A549 (cell line): Measurements from ENCODE around the gene ARHGAP31. TPM values are rescaled to one million over a fixed set of nuclear protein-coding genes. Genes with fewer than 3 reads are reported as not detected.

Experiments
- ATAC-seq, 2 experiments: fragments of 200-7000 bp in 1 of 2; fragments of >200 bp in 1 of 2; cut with Nextera tagmentation in 1 of 2; cut with Tn5 transposase in 1 of 2; 3 replicates each; pipeline versions ENCODE4 v1.8.0 to v1.9.1; 2018 to 2020; ENCODE audit warnings: mild to moderate bottlenecking in 1 of 2, moderate library complexity in 1 of 2
- CTCF ChIA-PET: fragments of 300-600 bp; sonication (Branson Sonifier 250); formaldehyde crosslinking; extraction: SDS; loops from one replicate; lab custom pipeline; 2021; ENCODE audit warnings: antibody characterized with exemption, inconsistent platforms; lab: Yijun Ruan, JAX
- POLR2A ChIA-PET: fragments of 350-600 bp; formaldehyde crosslinking; extraction: SDS; loops from one replicate; lab custom pipeline; 2021; ENCODE audit warnings: antibody characterized with exemption, inconsistent platforms; lab: Yijun Ruan, JAX
- DNase-seq, 2 experiments: peaks; one replicate each; pipeline versions ENCODE4 v3.0.0 to v3.0.0-alpha.2; 2011 to 2016; ENCODE audit warnings: low read depth in 1 of 2, low spot score in 1 of 2
- FAIRE-seq: peaks from 2 replicates; lab custom pipeline; 2011; peaks lifted over from hg19 to GRCh38; lab: Jason Lieb, UNC
- H3K27ac ChIP-seq, 2 experiments: fragments of >200 bp; sonication (Bioruptor Twin); formaldehyde crosslinking; 3 replicates each; pipeline ENCODE4 v1.5.1; 2016 to 2017
- H3K4me1 ChIP-seq: fragments of >200 bp; sonication (Bioruptor Twin); formaldehyde crosslinking; 3 replicates; pipeline ENCODE4 v1.6.1; 2016
- H3K4me2 ChIP-seq: fragments of >200 bp; sonication (Bioruptor Twin); formaldehyde crosslinking; 3 replicates; pipeline ENCODE4 v1.6.1; 2016
- H3K4me3 ChIP-seq: fragments of >200 bp; sonication (Bioruptor Twin); formaldehyde crosslinking; 3 replicates; pipeline ENCODE4 v1.5.1; 2016
- H3K9me3 ChIP-seq: fragments of >200 bp; sonication (Bioruptor Twin); formaldehyde crosslinking; 3 replicates; pipeline ENCODE4 v1.6.1; 2016
- ATOH8 ChIP-seq: fragments of 250-450 bp; sonication (Bioruptor Pico); IDR thresholded peaks from 2 replicates; pipeline ENCODE4 v1.5.0; 2020; ENCODE audit warnings: low read depth, mild to moderate bottlenecking, moderate library complexity
- BHLHE40 ChIP-seq: IDR thresholded peaks from 2 replicates; pipeline ENCODE4 v1.6.1; 2012; ENCODE audit warnings: low read depth, low read length, inconsistent platforms
- CBX8 ChIP-seq: fragments of 200-600 bp; sonication (generic); IDR thresholded peaks from 2 replicates; pipeline ENCODE4 v1.6.1; 2016
- CEBPB ChIP-seq, 2 experiments: fragments of >200 bp in 1 of 2; sonication (Bioruptor Twin) in 1 of 2; formaldehyde crosslinking in 1 of 2; IDR thresholded peaks; 2 replicates each; pipeline ENCODE4 v1.6.1; 2012 to 2016
- CTCF ChIP-seq: fragments of >200 bp; sonication (Bioruptor Twin); formaldehyde crosslinking; IDR thresholded peaks from 3 replicates; pipeline ENCODE4 v1.5.1; 2016
- ESRRA ChIP-seq: fragments of 150-350 bp; IDR thresholded peaks from 2 replicates; pipeline ENCODE4 v1.6.1; 2014; ENCODE audit warnings: mild to moderate bottlenecking, low read length, borderline replicate concordance
- FOSB ChIP-seq: fragments of 250-450 bp; sonication (Bioruptor Pico); IDR thresholded peaks from 2 replicates; pipeline ENCODE4 v1.5.0; 2020; ENCODE audit warnings: mild to moderate bottlenecking, moderate library complexity
- HOXB5 ChIP-seq: fragments of 250-450 bp; sonication (Bioruptor Pico); IDR thresholded peaks from 2 replicates; pipeline ENCODE4 v1.5.0; 2020; ENCODE audit warnings: mild to moderate bottlenecking, moderate library complexity
- JUN ChIP-seq, 2 experiments: fragments of >200 bp; sonication (Bioruptor Twin); formaldehyde crosslinking; IDR thresholded peaks; 2 replicates in 1 of 2; 3 replicates in 1 of 2; pipeline ENCODE4 v1.6.1; 2016 to 2017
- KDM5A ChIP-seq: fragments of 200-600 bp; sonication (generic); IDR thresholded peaks from 2 replicates; pipeline ENCODE4 v1.6.1; 2016; ENCODE audit warnings: antibody characterized with exemption, mild to moderate bottlenecking
- MAZ ChIP-seq: fragments of 150-350 bp; IDR thresholded peaks from 2 replicates; pipeline ENCODE4 v1.6.1; 2014; ENCODE audit warnings: antibody characterized with exemption, low read depth, low read length, borderline replicate concordance
- NPAS2 ChIP-seq: fragments of 250-450 bp; sonication (Bioruptor Pico); IDR thresholded peaks from 2 replicates; pipeline ENCODE4 v1.8.0; 2022; ENCODE audit warnings: mild to moderate bottlenecking, moderate library complexity, borderline replicate concordance
- NR3C1 ChIP-seq: fragments of >200 bp; sonication (Bioruptor Twin); formaldehyde crosslinking; IDR thresholded peaks from 3 replicates; pipeline ENCODE4 v1.6.1; 2017
- PBX3 ChIP-seq: IDR thresholded peaks from 2 replicates; pipeline ENCODE4 v1.6.1; 2012
- RARB ChIP-seq: fragments of 250-450 bp; sonication (Bioruptor Pico); IDR thresholded peaks from 2 replicates; pipeline ENCODE4 v1.8.0; 2021; ENCODE audit warnings: mild to moderate bottlenecking, moderate library complexity
- TP53 ChIP-seq: fragments of 250-450 bp; sonication (Bioruptor Pico); IDR thresholded peaks from 2 replicates; pipeline ENCODE4 v1.5.0; 2021; ENCODE audit warnings: mild to moderate bottlenecking, moderate library complexity
- WGBS: methylation state at CpG from one replicate; pipeline ENCODE4 v1.1.6; 2017; ENCODE audit errors: missing lambda C conversion rate; 5-methylcytosine and 5-hydroxymethylcytosine counted together
- polyA plus RNA-seq, 4 experiments: library from polyadenylated mRNA; depleted of rRNA in 3 of 4; stranded (reverse); fragments of >200 nt; fragmentation: RNase III in 1 of 4; extraction: RNeasy Plus Mini Kit Qiagen cat#74134 plus additional on column Dnase treatment in 1 of 4; gene quantifications; 2 replicates in 3 of 4; 3 replicates in 1 of 4; pipeline ENCODE4 v1.2.3, GENCODE V29; 2011 to 2017
- TF ChIP-seq, protein P1 (sequence below): fragments of 200-600 bp; sonication (generic); IDR thresholded peaks from 2 replicates; pipeline ENCODE4 v1.6.1; 2016; ENCODE audit warnings: antibody characterized with exemption, mild to moderate bottlenecking, moderate library complexity
- TF ChIP-seq, protein P2 (sequence below): IDR thresholded peaks from 2 replicates; pipeline ENCODE4 v1.6.1; 2012; ENCODE audit warnings: low read depth, borderline replicate concordance
- TF ChIP-seq, protein P3 (sequence below): fragments of >200 bp; sonication (Bioruptor Twin); formaldehyde crosslinking; IDR thresholded peaks from 3 replicates; pipeline ENCODE4 v1.6.1; 2016

Gene ARHGAP31
- polyA plus RNA-seq, 2 of the 4 experiments (the other 2 are of a cell fraction) = 0.93 to 1.3 TPM

DNA sequence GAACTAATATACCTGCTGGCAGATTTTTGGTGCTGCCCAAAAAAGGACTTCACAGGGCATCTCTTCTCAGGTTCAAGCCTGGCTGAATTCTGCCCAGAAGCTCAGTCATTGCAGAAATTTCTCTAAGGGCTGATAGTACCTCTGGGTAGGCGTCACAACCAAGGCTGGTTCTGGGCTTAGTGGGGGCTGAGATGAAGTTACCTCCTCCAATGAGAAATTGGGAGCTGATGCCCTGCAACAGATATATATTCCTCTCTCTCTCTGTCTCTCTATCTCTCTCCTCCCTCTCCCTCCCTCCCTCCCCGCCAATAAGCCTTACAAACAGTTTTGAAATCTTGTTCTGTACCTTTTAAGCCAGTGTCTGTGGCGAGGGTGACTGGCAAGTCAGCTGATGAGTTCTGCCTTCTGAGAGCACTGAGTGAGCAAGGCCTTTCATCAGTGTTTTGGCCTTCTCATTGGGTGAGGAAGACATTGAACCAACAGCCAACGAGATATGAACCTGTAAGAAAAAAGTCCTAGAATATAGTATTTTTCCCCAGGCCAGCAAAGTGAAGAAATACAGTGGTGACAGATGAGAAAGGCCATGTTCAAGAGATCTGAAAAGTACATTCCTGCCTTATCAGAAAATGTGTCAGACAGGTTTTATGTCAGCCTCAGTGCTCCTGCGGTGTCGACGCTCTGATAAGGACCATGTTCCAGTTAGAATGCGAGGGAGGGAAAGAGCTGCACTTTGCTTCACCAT is 123.8 kb downstream of the ARHGAP31 start:
- WGBS = 85% methylated on average over 7 of the region's 8 CpGs
- DNase-seq = no peak
- Histone ChIP-seq H3K9me3 (no peaks in the 10 kb centered on the region), H3K4me2 (no peak overlapping the region), H3K4me1 (no peaks in the 10 kb centered on the region), H3K27ac (no peak overlapping the region), H3K4me3 (no peak overlapping the region)
- TF ChIP-seq CBX8 (no peak), RARB (CRISPR knock-in tag) (no peak), ESRRA (no peak), BHLHE40 (no peak)
- ChIA-PET POLR2A (no interaction called here), CTCF (interaction anchor here (1.1 kb wide), 1 partner anchor 12 kb away, joined by 3 read pairs; no protein-coding TSS in a partner anchor)
- ATAC-seq = no peak
- FAIRE-seq = no peak

GRCh38 chr3:119418641-119419040 is 124.5 kb downstream of the ARHGAP31 start:
- Histone ChIP-seq H3K4me2 (no peak overlapping the region), H3K27ac (no peak overlapping the region), H3K4me1 (no peaks in the 10 kb centered on the region), H3K4me3 (no peak overlapping the region), H3K9me3 (no peaks in the 10 kb centered on the region)
- ATAC-seq = no peak
- no peak for FAIRE-seq
- ChIA-PET POLR2A (no interaction called here), CTCF (interaction anchor here (1.1 kb wide), 1 partner anchor 11 kb away, joined by 3 read pairs; no protein-coding TSS in a partner anchor)
- no peak for DNase-seq
- TF ChIP-seq, protein P1, sequence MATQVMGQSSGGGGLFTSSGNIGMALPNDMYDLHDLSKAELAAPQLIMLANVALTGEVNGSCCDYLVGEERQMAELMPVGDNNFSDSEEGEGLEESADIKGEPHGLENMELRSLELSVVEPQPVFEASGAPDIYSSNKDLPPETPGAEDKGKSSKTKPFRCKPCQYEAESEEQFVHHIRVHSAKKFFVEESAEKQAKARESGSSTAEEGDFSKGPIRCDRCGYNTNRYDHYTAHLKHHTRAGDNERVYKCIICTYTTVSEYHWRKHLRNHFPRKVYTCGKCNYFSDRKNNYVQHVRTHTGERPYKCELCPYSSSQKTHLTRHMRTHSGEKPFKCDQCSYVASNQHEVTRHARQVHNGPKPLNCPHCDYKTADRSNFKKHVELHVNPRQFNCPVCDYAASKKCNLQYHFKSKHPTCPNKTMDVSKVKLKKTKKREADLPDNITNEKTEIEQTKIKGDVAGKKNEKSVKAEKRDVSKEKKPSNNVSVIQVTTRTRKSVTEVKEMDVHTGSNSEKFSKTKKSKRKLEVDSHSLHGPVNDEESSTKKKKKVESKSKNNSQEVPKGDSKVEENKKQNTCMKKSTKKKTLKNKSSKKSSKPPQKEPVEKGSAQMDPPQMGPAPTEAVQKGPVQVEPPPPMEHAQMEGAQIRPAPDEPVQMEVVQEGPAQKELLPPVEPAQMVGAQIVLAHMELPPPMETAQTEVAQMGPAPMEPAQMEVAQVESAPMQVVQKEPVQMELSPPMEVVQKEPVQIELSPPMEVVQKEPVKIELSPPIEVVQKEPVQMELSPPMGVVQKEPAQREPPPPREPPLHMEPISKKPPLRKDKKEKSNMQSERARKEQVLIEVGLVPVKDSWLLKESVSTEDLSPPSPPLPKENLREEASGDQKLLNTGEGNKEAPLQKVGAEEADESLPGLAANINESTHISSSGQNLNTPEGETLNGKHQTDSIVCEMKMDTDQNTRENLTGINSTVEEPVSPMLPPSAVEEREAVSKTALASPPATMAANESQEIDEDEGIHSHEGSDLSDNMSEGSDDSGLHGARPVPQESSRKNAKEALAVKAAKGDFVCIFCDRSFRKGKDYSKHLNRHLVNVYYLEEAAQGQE = no peak
- TF ChIP-seq, protein P2, sequence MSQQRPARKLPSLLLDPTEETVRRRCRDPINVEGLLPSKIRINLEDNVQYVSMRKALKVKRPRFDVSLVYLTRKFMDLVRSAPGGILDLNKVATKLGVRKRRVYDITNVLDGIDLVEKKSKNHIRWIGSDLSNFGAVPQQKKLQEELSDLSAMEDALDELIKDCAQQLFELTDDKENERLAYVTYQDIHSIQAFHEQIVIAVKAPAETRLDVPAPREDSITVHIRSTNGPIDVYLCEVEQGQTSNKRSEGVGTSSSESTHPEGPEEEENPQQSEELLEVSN = no peak
- TF ChIP-seq PBX3 (no peak), KDM5A (no peak), NR3C1 (no peak), TP53 (CRISPR knock-in tag) (no peak), JUN (IDR thresholded peaks at IDR 0.05) (no peak), FOSB (CRISPR knock-in tag) (no peak), NPAS2 (CRISPR knock-in tag) (no peak)
- TF ChIP-seq, protein P3, sequence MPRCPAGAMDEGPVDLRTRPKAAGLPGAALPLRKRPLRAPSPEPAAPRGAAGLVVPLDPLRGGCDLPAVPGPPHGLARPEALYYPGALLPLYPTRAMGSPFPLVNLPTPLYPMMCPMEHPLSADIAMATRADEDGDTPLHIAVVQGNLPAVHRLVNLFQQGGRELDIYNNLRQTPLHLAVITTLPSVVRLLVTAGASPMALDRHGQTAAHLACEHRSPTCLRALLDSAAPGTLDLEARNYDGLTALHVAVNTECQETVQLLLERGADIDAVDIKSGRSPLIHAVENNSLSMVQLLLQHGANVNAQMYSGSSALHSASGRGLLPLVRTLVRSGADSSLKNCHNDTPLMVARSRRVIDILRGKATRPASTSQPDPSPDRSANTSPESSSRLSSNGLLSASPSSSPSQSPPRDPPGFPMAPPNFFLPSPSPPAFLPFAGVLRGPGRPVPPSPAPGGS = no peak

- H3K9me3 ChIP-seq = peaks cover 4% of the 10 kb centered on the region; the same call in 1 of the 3 replicates
- POLR2A ChIA-PET = no interaction called here
- DNase-seq (peak in 1 of 2 experiments; percentile 7), FAIRE-seq (no peak), ATAC-seq (peak in 1 of 2 experiments; percentile 42; a peak in 1 of 6 replicates)
- H3K4me2 ChIP-seq = no peak overlapping the region
- H3K27ac ChIP-seq = no peak overlapping the region
- CTCF ChIA-PET = interaction anchor here (1.0 to 1.6 kb wide), 2 partner anchors 10 to 14 kb away, joined by 3 to 4 read pairs; no protein-coding TSS in a partner anchor
- 41% methylated on average over 2 of the region's 2 CpGs for WGBS
- no peaks in the 10 kb centered on the region for H3K4me1 ChIP-seq
- H3K4me3 ChIP-seq = no peak overlapping the region
- no peak for TF ChIP-seq ESRRA
- no peak for TF ChIP-seq HOXB5 (CRISPR knock-in tag)
- TF ChIP-seq, protein P1 = no peak
- TF ChIP-seq CTCF = 0 out of 3 replicates have a peak, but pooled peaks have one; percentile 5
- no peak for TF ChIP-seq ATOH8 (CRISPR knock-in tag)
- TF ChIP-seq MAZ = no peak
- no peak for TF ChIP-seq CEBPB (IDR thresholded peaks at IDR 0.05)
These were observed 126.0 kb downstream of the ARHGAP31 start for GRCh38 chr3:119420196-119420595.
